HG03025 (cell line): ENCODE data around the gene ODF4.
"Not testable (repeated sequence)": the region's sequence is repeated elsewhere in the genome, so short reads cannot be mapped to it uniquely, and the experiment has no call there.

Experiments used
- ATAC-seq: cut with Tn5 transposase; IDR thresholded peaks from one replicate; pipeline ENCODE4 v1.9.1; 2021; ENCODE audit warnings: mild to moderate bottlenecking, moderate library complexity; ENCODE audit not compliant: unreplicated experiment, low FRiP score

Gene ODF4

DNA sequence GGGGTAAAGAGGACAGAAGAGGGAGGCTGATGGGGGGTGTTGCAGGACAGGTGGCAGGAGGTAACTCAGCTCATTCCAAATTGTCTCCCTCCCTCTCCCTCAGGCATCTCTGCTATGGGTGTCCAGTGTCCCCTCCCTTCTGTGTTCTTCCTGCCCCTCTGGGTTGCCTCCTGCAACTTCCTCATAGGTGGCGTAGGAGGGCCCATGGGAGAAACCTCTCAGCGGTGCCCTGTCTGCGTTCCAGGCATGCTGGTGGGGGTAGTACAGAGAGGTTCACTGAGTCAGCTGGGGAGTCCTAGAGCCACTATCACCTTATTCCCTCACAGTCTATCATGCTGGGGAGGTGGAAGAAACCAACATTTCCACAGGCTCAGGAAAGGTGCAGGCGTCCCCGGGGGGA lies 14.7 kb upstream of the ODF4 start:
- ATAC-seq: no peak

DNA sequence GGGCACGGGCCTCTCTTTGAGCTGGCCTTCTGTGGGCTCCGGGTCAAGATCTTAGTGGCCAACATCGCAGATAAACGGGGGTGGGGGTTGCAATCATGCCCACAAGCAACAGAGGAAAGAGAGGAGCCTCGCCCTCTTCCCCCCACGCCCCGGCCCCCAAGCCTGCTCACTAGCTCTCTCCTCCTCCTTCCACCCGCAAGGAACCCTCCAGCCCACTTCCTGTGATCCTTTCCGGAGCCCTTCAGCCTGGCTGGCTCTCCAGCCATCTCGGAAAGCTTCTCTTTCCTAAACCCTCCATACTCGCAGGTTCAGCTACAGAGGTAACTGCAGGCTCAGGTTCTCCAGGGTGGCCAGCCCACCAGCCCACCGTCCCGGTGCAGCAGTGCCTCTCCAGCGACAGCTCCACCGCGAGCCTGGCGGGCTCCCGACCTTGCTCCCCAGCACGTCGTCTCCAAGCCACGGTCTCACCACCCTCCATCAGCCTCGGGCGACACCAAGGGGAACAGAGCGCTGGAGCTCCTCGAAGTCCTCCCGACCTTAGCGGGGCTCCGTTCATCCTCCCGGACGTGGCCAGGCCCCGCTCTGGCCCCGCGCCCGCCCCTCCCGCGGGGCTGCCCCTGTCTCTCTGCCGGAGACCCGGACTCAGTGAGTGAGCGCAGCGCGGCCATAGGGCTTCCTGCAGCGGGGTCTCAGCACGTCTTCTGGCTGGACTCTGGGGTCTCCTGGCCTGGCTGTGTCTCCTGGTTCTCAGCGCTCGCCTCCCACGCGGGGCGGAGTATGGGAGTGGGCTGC lies 12.9 kb upstream of the ODF4 start:
- no peak for ATAC-seq

GRCh38 chr17:8327303-8327649 lies 12.4 kb upstream of the ODF4 start:
- ATAC-seq: no peak

GRCh38 chr17:8332128-8332527 lies 7.5 kb upstream of the ODF4 start:
- no peak for ATAC-seq

GRCh38 chr17:8332688-8333087 lies 7.0 kb upstream of the ODF4 start:
- ATAC-seq: no peak

DNA sequence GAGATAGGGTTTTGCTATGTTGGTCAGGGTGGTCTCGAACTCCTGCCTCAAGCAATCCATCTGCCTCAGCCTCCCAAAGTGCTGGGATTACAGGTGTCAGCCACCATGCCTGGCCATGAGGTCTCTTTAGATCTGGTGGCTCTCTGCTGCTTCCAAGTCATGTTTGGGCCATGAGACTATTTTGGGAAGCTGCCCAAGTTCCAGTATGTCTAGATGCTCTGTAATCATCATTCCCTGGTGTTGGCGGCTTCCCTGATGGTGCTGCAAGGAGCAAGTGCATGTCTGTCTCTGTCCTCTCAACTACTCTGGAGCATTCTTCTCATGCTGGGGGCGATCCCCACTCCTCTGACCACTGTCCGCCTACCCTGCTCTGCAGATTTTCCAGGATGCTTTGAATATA lies 6.4 kb upstream of the ODF4 start:
- no peak for ATAC-seq

DNA sequence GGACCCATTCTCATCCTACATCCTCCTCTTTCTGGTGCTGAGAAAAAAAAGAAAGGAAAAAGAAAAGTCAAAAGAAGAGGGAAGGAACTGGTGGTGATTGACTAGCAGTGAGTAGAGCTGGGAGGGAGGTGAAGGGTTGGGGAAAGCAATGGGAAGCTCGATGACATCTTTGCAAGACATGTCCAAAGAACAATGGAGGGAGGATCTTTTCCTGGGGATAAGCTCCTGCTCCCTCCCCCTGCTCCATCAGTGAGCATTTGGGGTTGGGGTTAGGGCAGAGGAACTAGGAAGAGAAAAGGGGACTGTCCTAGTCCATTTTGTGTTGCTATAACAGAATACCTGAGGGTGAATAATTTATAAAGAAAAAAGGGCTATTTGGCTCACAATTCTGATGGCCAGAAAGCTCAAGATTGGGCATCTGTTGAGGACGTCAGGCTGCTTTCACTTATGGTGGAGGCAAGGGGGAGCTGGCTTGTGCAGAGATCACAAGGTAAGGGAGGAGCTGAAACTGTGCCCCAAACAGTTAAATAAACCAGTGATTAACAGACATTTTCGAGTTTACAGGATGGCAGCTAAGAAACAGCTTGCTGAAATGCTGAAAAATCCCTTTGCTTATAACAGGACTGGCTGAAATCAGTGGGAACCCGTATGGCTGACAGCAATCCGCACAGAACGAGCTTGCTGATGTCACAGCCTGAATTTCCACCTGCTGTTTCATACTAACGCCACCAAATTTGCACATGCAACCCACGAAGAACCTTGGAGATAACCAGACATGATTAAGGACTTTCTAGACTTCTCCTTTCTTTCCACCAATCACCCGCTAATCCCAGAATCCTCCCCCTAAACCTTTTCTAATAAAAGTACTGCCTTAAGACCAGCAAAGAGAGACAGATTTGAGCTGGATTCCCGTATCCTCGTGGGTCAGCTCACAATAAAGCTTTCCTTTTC lies 1.6 kb upstream of the ODF4 start:
- no peak for ATAC-seq

- no peak for ATAC-seq
These were observed 893 bp upstream of the ODF4 start for GRCh38 chr17:8338753-8339140.

- no peak for ATAC-seq
These were observed 1.8 kb downstream of the ODF4 start for GRCh38 chr17:8341456-8341855.

GRCh38 chr17:8345052-8345690 lies 5.5 kb downstream of the ODF4 start:
- no peak for ATAC-seq

- ATAC-seq: no peak
These were observed 6.5 kb downstream of the ODF4 start for GRCh38 chr17:8345951-8346665.

DNA sequence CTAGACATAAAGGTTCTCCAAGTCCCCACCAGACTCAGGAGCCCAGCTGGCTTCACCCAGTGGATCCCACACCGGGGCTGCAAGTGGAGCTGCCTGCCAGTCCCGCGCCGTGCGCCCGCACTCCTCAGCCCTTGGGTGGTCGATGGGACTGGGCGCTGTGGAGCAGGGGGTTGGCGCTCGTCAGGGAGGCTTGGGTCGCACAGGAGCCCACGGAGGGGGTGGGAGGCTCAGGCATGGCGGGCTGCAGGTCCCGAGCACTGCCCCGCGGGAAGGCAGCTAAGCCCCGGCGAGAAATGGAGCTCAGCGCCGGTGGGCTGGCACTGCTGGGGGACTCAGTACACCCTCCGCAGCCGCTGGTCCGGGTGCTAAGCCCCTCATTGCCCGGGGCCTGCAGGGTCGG lies 7.4 kb downstream of the ODF4 start:
- not testable (repeated sequence) for ATAC-seq

- ATAC-seq: no peak
These were observed 10.7 kb downstream of the ODF4 start for GRCh38 chr17:8350339-8350738.

GRCh38 chr17:8353736-8354135 lies 14.1 kb downstream of the ODF4 start:
- no peak for ATAC-seq

- no peak for ATAC-seq
These were observed 14.6 kb downstream of the ODF4 start for GRCh38 chr17:8354236-8354635.

DNA sequence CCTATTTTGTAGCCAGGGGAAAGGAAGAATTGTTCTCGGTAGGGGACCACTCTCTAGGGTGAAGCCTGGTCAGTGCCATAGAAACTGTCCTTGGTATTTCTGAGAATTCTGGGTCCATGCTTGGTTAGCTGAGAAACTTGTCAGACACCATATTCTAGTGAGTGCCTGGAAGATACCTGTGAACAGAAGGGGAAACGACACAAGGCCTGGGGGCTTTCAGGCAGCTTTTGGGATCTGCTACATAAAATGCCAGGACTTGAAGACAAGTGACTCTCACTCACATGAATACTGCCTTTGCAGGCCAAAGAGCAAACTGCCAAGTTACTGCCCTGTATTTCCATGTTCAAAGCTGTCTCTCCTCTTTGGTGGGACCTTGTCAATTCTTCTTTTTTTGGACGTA lies 18.3 kb downstream of the ODF4 start:
- no peak for ATAC-seq

- ATAC-seq: no peak
These were observed 20.1 kb downstream of the ODF4 start for GRCh38 chr17:8359769-8360168.

- no peak for ATAC-seq
These were observed 20.6 kb downstream of the ODF4 start for GRCh38 chr17:8360260-8360659.

- ATAC-seq: no peak
These were observed 21.1 kb downstream of the ODF4 start for GRCh38 chr17:8360751-8361150.

DNA sequence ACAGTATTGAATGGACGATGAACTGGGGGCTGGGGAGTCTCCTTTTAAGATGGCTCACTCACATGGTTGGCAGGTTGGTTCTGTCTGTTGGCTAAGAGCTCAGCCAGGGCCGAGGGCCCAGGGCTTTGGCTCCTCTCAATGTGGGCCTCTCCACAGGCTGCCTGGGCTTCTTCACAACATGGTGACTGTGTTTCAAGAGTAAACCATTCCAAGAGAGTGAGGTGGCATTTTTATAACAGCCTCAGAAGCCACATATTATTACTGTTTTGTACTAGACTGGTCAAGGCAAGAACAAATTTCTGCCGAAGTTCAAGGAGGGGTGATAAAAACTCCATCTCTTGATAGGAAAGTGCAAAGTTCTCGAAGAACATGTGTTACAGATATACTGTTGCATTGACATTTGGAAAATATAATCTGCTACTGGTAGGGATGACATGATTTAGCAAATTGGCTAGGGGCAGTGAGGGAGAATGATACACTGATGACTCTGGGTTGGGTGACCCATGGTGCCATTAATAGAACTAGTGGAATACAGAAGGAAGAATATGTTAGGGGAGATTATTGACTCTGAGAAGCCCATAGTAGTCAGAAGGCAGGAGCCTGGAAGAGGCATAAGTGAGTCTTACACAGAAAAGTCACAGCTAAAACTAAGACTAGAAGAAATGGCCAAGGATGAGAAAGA lies 23.2 kb downstream of the ODF4 start:
- ATAC-seq: no peak
